ENCODE measurements around the gene ZGPAT. TPM values are rescaled to one million over a fixed set of nuclear protein-coding genes. Genes with fewer than 3 reads are reported as not detected.

The ZGPAT gene
- total and polyA plus RNA-seq, 2 of the 13 experiments (the other 11 are each of a cell fraction or from before 2014, with no cell fraction given), result 23.0 to 41.9 TPM

DNA sequence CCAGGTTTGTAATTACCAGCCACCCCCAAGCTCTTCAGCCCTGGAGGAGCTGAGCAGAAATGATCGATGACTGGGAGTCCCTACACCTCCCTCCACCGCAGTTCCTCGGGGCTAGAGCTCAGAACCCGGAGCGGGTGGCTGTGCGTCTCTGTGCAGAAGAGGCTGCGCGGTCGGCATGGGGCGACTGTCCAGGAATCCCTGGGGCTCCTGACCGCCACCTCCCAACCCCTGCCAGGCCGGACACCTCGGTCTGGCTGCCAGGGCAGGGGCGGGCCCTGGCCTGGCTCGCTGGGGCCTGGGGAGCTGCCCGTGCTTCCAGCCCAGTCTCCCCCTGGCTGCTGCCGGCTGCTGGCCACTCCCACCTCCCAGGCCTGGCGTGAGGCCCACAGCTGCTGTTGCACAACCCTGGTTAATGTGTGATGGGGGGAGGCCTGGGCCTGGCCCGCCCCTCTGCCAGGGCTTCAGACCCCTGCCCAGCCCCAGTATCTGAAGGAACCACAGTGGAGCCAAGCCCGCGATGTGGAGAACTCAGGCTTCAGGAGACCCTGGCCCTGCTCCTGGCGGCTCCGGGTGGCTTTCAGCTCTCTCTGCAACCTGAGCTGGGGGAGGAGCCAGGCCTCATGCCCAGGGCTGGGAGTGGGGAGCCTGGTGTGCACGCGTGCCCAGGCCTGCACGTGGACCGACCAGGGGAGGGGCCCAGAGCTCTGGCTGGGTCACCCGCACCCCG is 33.0 kb downstream of the ZGPAT start (continued):
- TF ChIP-seq, protein P1, sequence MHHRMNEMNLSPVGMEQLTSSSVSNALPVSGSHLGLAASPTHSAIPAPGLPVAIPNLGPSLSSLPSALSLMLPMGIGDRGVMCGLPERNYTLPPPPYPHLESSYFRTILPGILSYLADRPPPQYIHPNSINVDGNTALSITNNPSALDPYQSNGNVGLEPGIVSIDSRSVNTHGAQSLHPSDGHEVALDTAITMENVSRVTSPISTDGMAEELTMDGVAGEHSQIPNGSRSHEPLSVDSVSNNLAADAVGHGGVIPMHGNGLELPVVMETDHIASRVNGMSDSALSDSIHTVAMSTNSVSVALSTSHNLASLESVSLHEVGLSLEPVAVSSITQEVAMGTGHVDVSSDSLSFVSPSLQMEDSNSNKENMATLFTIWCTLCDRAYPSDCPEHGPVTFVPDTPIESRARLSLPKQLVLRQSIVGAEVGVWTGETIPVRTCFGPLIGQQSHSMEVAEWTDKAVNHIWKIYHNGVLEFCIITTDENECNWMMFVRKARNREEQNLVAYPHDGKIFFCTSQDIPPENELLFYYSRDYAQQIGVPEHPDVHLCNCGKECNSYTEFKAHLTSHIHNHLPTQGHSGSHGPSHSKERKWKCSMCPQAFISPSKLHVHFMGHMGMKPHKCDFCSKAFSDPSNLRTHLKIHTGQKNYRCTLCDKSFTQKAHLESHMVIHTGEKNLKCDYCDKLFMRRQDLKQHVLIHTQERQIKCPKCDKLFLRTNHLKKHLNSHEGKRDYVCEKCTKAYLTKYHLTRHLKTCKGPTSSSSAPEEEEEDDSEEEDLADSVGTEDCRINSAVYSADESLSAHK (CRISPR knock-in tag; IDR thresholded peaks at IDR 0.05; ENCODE audit: borderline replicate concordance), result no peak; the same call in 1 of the 2 replicates
- TF ChIP-seq RORA (CRISPR knock-in tag; IDR thresholded peaks at IDR 0.05), result no peak
- no peak for TF ChIP-seq ATAD3A (CRISPR knock-in tag; IDR thresholded peaks at IDR 0.05)
- TF ChIP-seq ZFP41 (CRISPR knock-in tag; IDR thresholded peaks at IDR 0.05; ENCODE audit: borderline replicate concordance), result peak; percentile 98
- peak; percentile 93 for TF ChIP-seq TAF1 (CRISPR knock-in tag; IDR thresholded peaks at IDR 0.05)
- peak; percentile 86; the same call in 1 of the 2 replicates for TF ChIP-seq FOXJ3 (CRISPR knock-in tag; IDR thresholded peaks at IDR 0.05; ENCODE audit: borderline replicate concordance)
- TF ChIP-seq RBM39 (IDR thresholded peaks at IDR 0.05; ENCODE audit: low read depth, low read length, poor library complexity, severe bottlenecking), result peak; percentile 98
- peak; percentile 86; the same call in 1 of the 2 replicates for TF ChIP-seq ZNF768 (CRISPR knock-in tag; IDR thresholded peaks at IDR 0.05)
- TF ChIP-seq, protein P2, sequence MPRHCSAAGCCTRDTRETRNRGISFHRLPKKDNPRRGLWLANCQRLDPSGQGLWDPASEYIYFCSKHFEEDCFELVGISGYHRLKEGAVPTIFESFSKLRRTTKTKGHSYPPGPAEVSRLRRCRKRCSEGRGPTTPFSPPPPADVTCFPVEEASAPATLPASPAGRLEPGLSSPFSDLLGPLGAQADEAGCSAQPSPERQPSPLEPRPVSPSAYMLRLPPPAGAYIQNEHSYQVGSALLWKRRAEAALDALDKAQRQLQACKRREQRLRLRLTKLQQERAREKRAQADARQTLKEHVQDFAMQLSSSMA (CRISPR knock-in tag; IDR thresholded peaks at IDR 0.05), result 0 out of 2 replicates have a peak, but pooled peaks have one; percentile 77
- TF ChIP-seq ZNF737 (CRISPR knock-in tag; IDR thresholded peaks at IDR 0.05; ENCODE audit: borderline replicate concordance), result peak; percentile 81
- TF ChIP-seq ZNF282 (IDR thresholded peaks at IDR 0.05; ENCODE audit: partially characterized antibody), result no peak
- no peak for TF ChIP-seq MATR3 (CRISPR knock-in tag; IDR thresholded peaks at IDR 0.05)
- TF ChIP-seq TOPORS (CRISPR knock-in tag; IDR thresholded peaks at IDR 0.05), result no peak; the same call in none of the 2 replicates
- TF ChIP-seq, protein P3, sequence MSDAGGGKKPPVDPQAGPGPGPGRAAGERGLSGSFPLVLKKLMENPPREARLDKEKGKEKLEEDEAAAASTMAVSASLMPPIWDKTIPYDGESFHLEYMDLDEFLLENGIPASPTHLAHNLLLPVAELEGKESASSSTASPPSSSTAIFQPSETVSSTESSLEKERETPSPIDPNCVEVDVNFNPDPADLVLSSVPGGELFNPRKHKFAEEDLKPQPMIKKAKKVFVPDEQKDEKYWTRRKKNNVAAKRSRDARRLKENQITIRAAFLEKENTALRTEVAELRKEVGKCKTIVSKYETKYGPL (CRISPR knock-in tag; IDR thresholded peaks at IDR 0.05), result peak; percentile 94
- no peak for TF ChIP-seq NFRKB (IDR thresholded peaks at IDR 0.05)
- TF ChIP-seq, protein P4, sequence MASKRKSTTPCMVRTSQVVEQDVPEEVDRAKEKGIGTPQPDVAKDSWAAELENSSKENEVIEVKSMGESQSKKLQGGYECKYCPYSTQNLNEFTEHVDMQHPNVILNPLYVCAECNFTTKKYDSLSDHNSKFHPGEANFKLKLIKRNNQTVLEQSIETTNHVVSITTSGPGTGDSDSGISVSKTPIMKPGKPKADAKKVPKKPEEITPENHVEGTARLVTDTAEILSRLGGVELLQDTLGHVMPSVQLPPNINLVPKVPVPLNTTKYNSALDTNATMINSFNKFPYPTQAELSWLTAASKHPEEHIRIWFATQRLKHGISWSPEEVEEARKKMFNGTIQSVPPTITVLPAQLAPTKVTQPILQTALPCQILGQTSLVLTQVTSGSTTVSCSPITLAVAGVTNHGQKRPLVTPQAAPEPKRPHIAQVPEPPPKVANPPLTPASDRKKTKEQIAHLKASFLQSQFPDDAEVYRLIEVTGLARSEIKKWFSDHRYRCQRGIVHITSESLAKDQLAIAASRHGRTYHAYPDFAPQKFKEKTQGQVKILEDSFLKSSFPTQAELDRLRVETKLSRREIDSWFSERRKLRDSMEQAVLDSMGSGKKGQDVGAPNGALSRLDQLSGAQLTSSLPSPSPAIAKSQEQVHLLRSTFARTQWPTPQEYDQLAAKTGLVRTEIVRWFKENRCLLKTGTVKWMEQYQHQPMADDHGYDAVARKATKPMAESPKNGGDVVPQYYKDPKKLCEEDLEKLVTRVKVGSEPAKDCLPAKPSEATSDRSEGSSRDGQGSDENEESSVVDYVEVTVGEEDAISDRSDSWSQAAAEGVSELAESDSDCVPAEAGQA (IDR thresholded peaks at IDR 0.05; ENCODE audit: low read depth), result peak; percentile 47; the same call in 1 of the 2 replicates
- TF ChIP-seq, protein P4 (CRISPR knock-in tag; IDR thresholded peaks at IDR 0.05; ENCODE audit: borderline replicate concordance), result peak; percentile 87
- TF ChIP-seq ZNF331 (CRISPR knock-in tag; IDR thresholded peaks at IDR 0.05), result peak; percentile 97
- peak; percentile 97 for TF ChIP-seq SALL1 (CRISPR knock-in tag; IDR thresholded peaks at IDR 0.05)
- TF ChIP-seq ZNF274 (CRISPR knock-in tag; IDR thresholded peaks at IDR 0.05), result peak; percentile 93
